GM18526 (cell line): ENCODE measurements around the gene EFCAB8.
A peak's percentile ranks its signal among the peaks of the same experiment; 100 is the strongest.

Experiments
- POLR2A ChIP-seq: IDR thresholded peaks from 3 replicates; pipeline ENCODE4 v1.6.1; 2011; ENCODE audit not compliant: insufficient read length; ENCODE audit errors: extremely low read depth

The EFCAB8 gene

DNA sequence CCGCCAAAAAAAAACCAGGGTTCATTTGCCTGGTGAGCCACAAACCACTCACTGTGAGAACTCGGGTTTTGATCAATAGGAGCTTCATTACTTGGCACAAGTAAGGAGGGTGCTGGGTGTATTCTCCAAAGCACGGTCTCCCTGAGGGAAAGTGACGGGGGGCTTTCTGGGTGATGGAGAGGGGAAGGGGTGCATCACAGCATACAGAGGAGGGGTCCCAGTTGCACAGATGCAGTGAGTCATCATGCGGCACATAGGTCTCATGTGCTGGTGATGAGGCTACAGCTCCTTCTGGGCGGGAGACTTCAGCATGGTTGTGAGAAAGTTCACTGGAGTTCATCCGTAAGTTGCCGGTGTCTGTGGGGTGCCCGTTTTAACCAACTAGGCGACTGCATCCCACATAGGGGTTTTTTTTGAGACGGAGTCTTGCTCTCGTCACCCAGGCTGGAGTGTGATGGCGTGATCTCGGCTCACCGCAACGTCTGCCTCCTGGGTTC is 109.3 kb downstream of the EFCAB8 start:
- no peak for TF ChIP-seq POLR2A

- no peak for TF ChIP-seq POLR2A
Observed at GRCh38 chr20:32968478-32969241, 109.9 kb downstream of the EFCAB8 start.

DNA sequence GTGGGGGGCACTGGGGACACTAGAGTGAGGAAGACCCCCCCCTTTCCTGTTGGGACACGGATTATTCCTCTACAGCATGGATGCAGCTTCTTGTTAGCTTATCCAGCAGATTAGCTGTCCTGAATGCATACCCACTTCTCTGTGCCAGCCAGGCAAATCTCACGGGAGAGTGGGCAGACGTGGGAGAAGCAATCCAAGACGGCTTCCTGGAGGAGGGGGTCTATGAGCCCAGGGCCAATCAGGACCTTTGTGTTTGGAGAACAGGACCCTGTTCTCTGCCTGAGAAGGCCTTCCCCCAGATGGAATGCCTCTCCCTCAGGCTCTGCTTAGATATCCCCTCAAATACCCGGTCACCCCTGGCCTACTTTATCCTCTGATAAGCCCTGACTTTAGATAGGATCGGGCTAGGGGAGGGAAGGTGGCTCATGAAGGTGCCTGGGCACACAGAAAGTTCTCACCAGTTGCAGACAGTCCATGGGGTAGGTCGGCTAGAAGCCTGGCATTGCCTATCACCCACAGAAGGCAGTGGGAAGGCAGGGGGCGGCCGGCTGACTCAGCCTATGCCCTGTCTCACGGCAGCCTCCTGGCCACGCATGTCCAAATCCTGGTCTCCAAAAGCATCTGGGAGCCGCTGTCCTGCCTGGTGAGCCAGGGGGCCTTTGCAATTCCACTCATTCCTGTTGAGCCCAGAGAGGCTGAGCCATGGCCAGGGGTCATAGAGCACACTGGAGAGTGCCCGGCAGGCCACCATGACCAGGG is 110.8 kb downstream of the EFCAB8 start:
- TF ChIP-seq POLR2A: no peak

- TF ChIP-seq POLR2A: no peak
Observed at GRCh38 chr20:32970115-32970972, 111.6 kb downstream of the EFCAB8 start.

GRCh38 chr20:32970973-32971300 is 112.2 kb downstream of the EFCAB8 start:
- no peak for TF ChIP-seq POLR2A

DNA sequence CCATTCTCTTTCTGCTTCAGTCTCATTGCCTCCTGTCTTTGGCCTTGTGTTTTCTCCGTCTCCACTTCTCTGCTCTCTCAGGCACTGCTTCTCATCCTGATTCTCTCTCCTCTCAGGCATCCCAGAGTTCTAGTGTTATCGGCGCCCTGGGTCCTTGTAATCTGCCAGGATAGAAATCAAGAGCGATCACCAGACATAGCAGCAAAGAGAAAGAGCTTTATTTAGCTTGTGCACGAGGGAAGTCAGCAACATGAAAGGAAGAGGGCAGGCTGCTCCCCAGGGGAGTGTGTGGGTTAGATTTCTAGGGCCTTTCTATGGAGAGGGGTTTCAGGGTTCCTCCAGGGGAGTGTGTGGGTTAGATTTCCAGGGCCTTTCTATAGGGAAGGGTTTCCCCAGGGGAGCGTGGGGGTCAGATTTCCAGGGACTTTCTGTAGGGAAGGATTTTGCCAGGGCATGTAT is 113.0 kb downstream of the EFCAB8 start:
- TF ChIP-seq POLR2A: no peak

GRCh38 chr20:32972181-32973076 is 113.7 kb downstream of the EFCAB8 start:
- peak; percentile 17 for TF ChIP-seq POLR2A

DNA sequence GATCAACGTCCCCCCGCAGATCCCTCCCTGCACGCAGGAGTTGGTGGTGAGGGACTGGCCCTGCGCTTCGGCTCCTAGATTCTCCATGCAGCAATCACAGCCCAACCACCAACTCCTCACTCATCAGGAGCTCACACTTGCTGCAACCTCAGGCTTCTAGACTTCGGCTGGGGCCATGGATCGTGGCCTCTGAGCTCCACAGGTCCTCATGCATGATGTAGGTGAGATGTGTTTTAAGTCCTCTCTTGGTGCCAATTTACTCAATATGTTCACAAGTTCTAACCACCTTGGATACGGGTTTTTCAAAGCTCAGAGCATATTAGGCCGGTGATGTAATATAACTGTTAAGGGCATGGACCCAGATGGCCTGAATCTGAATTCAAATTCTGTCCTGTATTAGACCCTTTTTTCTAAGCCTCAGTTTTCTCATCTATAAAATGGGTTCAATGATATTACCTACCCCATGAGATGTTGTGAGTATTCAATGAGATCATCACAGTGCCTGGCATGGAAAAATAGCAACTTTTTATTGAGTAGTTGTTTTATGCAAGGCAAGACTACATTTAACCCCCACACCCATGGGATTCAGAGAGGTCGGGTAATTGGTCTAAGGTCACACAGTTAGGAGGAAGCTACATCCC is 114.5 kb downstream of the EFCAB8 start:
- no peak for TF ChIP-seq POLR2A

- TF ChIP-seq POLR2A: no peak
Observed at GRCh38 chr20:32975698-32976674, 117.3 kb downstream of the EFCAB8 start.

- no peak for TF ChIP-seq POLR2A
Observed at GRCh38 chr20:32976746-32977145, 118.0 kb downstream of the EFCAB8 start.

DNA sequence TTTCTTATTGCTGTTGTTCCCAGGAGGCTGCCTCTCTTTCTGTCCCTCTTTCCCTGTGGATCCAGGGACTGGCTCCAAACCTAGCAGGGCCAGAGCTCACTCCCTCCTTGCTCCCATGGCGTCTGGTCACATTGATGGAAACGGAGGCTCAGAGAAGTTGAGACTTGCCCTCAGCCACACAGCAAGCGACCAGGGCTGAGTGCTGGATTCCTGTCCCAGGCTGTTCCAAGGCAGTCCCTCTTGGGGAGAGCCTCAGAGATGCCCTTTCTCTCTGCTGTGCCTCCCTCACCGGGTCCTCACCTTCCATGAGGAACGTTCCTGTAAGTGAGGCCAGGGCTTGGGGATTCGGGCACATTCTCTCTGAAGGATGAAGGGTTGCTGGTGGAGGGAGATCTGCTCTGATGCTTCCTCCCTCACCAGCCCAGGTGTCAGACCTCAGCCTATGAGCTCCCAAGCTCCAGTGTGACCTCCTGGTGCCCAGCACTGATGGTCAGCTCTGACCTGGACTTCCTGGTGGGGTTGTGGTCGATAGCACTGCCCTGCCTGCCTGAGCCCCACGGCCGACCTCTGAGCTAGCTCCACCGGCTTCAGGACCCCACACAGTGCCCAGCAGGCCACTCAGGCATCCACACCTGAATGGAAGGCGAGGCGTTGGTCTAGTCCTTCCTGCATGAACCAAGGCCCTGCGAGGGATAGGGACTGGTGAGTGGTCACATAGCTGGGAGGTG is 118.7 kb downstream of the EFCAB8 start:
- no peak for TF ChIP-seq POLR2A

DNA sequence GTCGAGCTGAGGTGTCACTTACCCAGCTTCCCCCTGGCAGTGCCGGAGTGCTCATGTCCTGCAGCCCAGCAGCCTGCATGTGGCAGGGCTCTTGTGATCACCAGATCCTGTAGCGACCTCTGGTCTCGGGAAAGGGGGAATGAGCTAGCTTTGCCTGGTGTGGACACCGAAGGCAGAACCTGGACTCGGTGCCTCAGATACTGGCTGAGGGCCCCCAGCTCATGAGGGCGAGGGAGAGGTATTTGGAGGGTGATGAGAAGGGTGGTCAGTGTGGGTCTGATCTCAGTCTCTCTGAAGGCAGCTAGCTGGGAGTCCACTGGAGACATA is 119.2 kb downstream of the EFCAB8 start:
- no peak for TF ChIP-seq POLR2A

DNA sequence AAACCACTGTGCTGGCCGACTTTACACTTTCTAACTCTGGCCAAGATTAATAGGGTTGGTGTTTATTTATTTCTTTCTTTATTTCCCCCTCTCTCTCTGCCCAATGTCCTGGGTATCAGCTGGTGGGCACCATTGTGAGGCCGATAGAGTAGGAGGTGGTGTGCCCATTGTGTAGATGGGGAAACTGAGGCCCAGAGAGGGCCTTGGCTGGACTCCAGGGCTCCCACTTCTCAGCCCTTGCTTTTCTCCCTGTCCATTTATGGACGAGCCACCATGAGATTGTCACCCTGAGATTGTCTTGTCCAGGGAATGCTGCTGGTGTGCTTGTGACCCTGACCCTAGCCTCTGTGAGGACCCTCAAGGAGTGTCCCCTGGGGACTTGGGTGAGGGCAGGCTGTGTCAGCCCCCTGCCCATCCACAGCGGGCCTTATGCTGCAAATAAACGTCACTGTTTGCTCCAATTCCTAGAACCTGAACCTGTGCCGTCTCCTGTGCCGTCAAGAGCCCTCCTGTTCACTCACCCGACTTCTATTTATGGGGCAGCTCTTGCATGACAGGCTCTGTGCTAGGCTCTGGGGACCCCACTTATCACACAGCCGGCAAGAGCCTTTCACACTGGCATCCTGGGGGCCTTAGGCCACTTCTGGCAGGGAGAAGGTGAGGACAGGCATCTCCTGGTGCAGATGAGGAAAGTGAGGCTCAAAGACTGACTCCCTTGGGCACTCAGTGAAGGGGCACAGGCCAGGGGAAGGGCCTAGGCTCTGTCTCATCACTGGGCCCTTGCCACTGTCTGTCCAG is 120.7 kb downstream of the EFCAB8 start:
- no peak for TF ChIP-seq POLR2A
